Measurements from ENCODE around the gene CPLX1. TPM values are rescaled to one million over a fixed set of nuclear protein-coding genes. Genes with fewer than 3 reads are reported as not detected.

The CPLX1 gene
- total RNA-seq (1 to 10 TPM in 2 of 5 experiments, under 1 TPM in 2, not detected in 1; 0.22 to 1.9 (median 1.1) TPM), polyA plus RNA-seq (under 1 TPM; 0.17 to 0.35 TPM), total RNA-seq (not detected)

- H3K4me1 ChIP-seq (ENCODE audit: control insufficient read depth in 2 of 2, insufficient read depth in 2 of 2, low read length in 2 of 2) = no peaks in the 10 kb centered on the region
- Mint-ChIP-seq H3K9me3 (peaks cover 0 to 10% (median 0%) of the 10 kb centered on the region in 11 donors), H3K27me3 (peaks cover 21 to 52% (median 45%) of the 10 kb centered on the region in 5 donors), H3K27ac (no peak within 1 kb of the TSS), H3K36me3 (peaks cover 0 to 12% (median 5%) of the 10 kb centered on the region in 5 donors), H3K4me3 (peak within 1 kb of the TSS in 6 of 10 donors; percentile 29 to 82 (median 40)), H3K4me1 (peaks cover 0 to 11% (median 6%) of the 10 kb centered on the region in 7 donors)
- no peak within 1 kb of the TSS for H3K4me3 ChIP-seq (ENCODE audit: low read length)
- peaks cover 4 to 6% of the 10 kb centered on the region in 2 donors for H3K27me3 ChIP-seq (ENCODE audit: control insufficient read depth in 2 of 2, insufficient read depth in 2 of 2, low read length in 2 of 2)
- POLR2A ChIA-PET = no interaction called here
- DNase-seq = peak in 1 of 9 donors; percentile 35
- H3K9me3 ChIP-seq (ENCODE audit: control insufficient read depth in 2 of 3, low read length in 3 of 3) = peaks cover 0 to 6% (median 0%) of the 10 kb centered on the region in 3 experiments
- CTCF ChIA-PET = no interaction called here
- H3K27ac ChIP-seq (ENCODE audit: low read depth, low read length) = no peak within 1 kb of the TSS
- ATAC-seq = no peak
- intact Hi-C loops (cut with micrococcal nuclease) = loop anchor here in 1 of 2 donors (1.0 kb wide), 1 partner anchor 45 kb away; no protein-coding TSS in a partner anchor
- H3K36me3 ChIP-seq (ENCODE audit: control insufficient read depth in 2 of 3, insufficient read depth in 3 of 3, low read length in 3 of 3) = no peaks in the 10 kb centered on the region
These were observed at the start of gene CPLX1 for GRCh38 chr4:825971-826330. TSS of gene CPLX1 (minus strand) at chr4:826129. CDS start at chr4:824522, 1,607 bp downstream.

- no peak overlapping the region for H3K4me3 Mint-ChIP-seq
- Histone ChIP-seq H3K4me3 (ENCODE audit: low read length) (no peak overlapping the region), H3K9me3 (ENCODE audit: control insufficient read depth in 2 of 3, low read length in 3 of 3) (no peaks in the 10 kb centered on the region), H3K4me1 (ENCODE audit: control insufficient read depth in 2 of 2, insufficient read depth in 2 of 2, low read length in 2 of 2) (peaks cover 15 to 21% of the 10 kb centered on the region in 2 donors), H3K27me3 (ENCODE audit: control insufficient read depth in 2 of 2, insufficient read depth in 2 of 2, low read length in 2 of 2) (no peaks in the 10 kb centered on the region), H3K27ac (ENCODE audit: low read depth, low read length) (no peak overlapping the region), H3K36me3 (ENCODE audit: control insufficient read depth in 2 of 3, insufficient read depth in 3 of 3, low read length in 3 of 3) (peaks cover 0 to 74% (median 15%) of the 10 kb centered on the region in 3 experiments)
- ChIA-PET POLR2A (interaction anchor here (0.6 kb wide), 1 partner anchor 37 kb away, joined by 4 read pairs; no protein-coding TSS in a partner anchor), CTCF (no interaction called here)
- H3K4me1 Mint-ChIP-seq = peaks cover 20 to 30% (median 23%) of the 10 kb centered on the region in 7 donors
- no peak for DNase-seq
- H3K27me3 Mint-ChIP-seq = no peaks in the 10 kb centered on the region
- no peak for ATAC-seq
- H3K27ac Mint-ChIP-seq = peak overlapping the region in 5 of 9 donors; percentile 28 to 60 (median 50)
- peaks cover 9 to 52% (median 24%) of the 10 kb centered on the region in 5 donors for H3K36me3 Mint-ChIP-seq
- peaks cover 0 to 2% (median 0%) of the 10 kb centered on the region in 11 donors for H3K9me3 Mint-ChIP-seq
- intact Hi-C loops (cut with micrococcal nuclease) = loop anchor here in 1 of 2 donors (5.0 kb wide), 1 partner anchor 93 kb away; no protein-coding TSS in a partner anchor
These were observed 49.3 kb upstream of the CPLX1 start for GRCh38 chr4:874971-875817.

- intact Hi-C loops (cut with micrococcal nuclease) = no loop called here
- peaks cover 9 to 57% (median 25%) of the 10 kb centered on the region in 5 donors for H3K36me3 Mint-ChIP-seq
- no peak overlapping the region for H3K4me3 Mint-ChIP-seq
- DNase-seq = no peak
- H3K27me3 Mint-ChIP-seq = no peaks in the 10 kb centered on the region
- Histone ChIP-seq H3K27ac (ENCODE audit: low read depth, low read length) (no peak overlapping the region), H3K27me3 (ENCODE audit: control insufficient read depth in 2 of 2, insufficient read depth in 2 of 2, low read length in 2 of 2) (no peaks in the 10 kb centered on the region), H3K36me3 (ENCODE audit: control insufficient read depth in 2 of 3, insufficient read depth in 3 of 3, low read length in 3 of 3) (peaks cover 0 to 84% (median 15%) of the 10 kb centered on the region in 3 experiments), H3K4me3 (ENCODE audit: low read length) (no peak overlapping the region), H3K9me3 (ENCODE audit: control insufficient read depth in 2 of 3, low read length in 3 of 3) (no peaks in the 10 kb centered on the region), H3K4me1 (ENCODE audit: control insufficient read depth in 2 of 2, insufficient read depth in 2 of 2, low read length in 2 of 2) (peaks cover 11% of the 10 kb centered on the region in 2 donors)
- H3K27ac Mint-ChIP-seq = peak overlapping the region in 2 of 9 donors; percentile 19 to 52
- peaks cover 0 to 3% (median 0%) of the 10 kb centered on the region in 11 donors for H3K9me3 Mint-ChIP-seq
- ChIA-PET CTCF (no interaction called here), POLR2A (no interaction called here)
- no peak for ATAC-seq
- peaks cover 8 to 19% (median 12%) of the 10 kb centered on the region in 7 donors for H3K4me1 Mint-ChIP-seq
These were observed 48.1 kb upstream of the CPLX1 start for GRCh38 chr4:874056-874455.

GRCh38 chr4:872241-872981 is 46.5 kb upstream of the CPLX1 start:
- peak overlapping the region in 1 of 10 donors; percentile 44 for H3K4me3 Mint-ChIP-seq
- peaks cover 0 to 97% (median 14%) of the 10 kb centered on the region in 3 experiments for H3K36me3 ChIP-seq (ENCODE audit: control insufficient read depth in 2 of 3, insufficient read depth in 3 of 3, low read length in 3 of 3)
- CTCF ChIA-PET = no interaction called here

GRCh38 chr4:871484-871883 is 45.6 kb upstream of the CPLX1 start:
- no peaks in the 10 kb centered on the region for H3K4me1 ChIP-seq (ENCODE audit: control insufficient read depth in 2 of 2, insufficient read depth in 2 of 2, low read length in 2 of 2)
- ATAC-seq (no peak), DNase-seq (no peak)
- Mint-ChIP-seq H3K27me3 (no peaks in the 10 kb centered on the region), H3K36me3 (peaks cover 4 to 47% (median 28%) of the 10 kb centered on the region in 5 donors), H3K4me1 (peaks cover 0 to 6% (median 2%) of the 10 kb centered on the region in 7 donors), H3K27ac (no peak overlapping the region), H3K9me3 (peaks cover 0 to 7% (median 0%) of the 10 kb centered on the region in 11 donors), H3K4me3 (no peak overlapping the region)
- H3K9me3 ChIP-seq (ENCODE audit: control insufficient read depth in 2 of 3, low read length in 3 of 3) = no peaks in the 10 kb centered on the region
- CTCF ChIA-PET = no interaction called here
- no peaks in the 10 kb centered on the region for H3K27me3 ChIP-seq (ENCODE audit: control insufficient read depth in 2 of 2, insufficient read depth in 2 of 2, low read length in 2 of 2)
- intact Hi-C loops (cut with micrococcal nuclease) = no loop called here
- H3K36me3 ChIP-seq (ENCODE audit: control insufficient read depth in 2 of 3, insufficient read depth in 3 of 3, low read length in 3 of 3) = peaks cover 0 to 97% (median 11%) of the 10 kb centered on the region in 3 experiments
- no peak overlapping the region for H3K27ac ChIP-seq (ENCODE audit: low read depth, low read length)
- no peak overlapping the region for H3K4me3 ChIP-seq (ENCODE audit: low read length)
- POLR2A ChIA-PET = interaction anchor here (0.6 kb wide), 1 partner anchor 1598 kb away, joined by 3 read pairs; no protein-coding TSS in a partner anchor

More at GRCh38 chr4:872241-872981, 46.5 kb upstream of the CPLX1 start:
- Mint-ChIP-seq H3K36me3 (peaks cover 9 to 53% (median 28%) of the 10 kb centered on the region in 5 donors), H3K4me1 (peaks cover 0 to 6% (median 2%) of the 10 kb centered on the region in 7 donors), H3K9me3 (peaks cover 0 to 7% (median 0%) of the 10 kb centered on the region in 11 donors), H3K27ac (no peak overlapping the region), H3K27me3 (no peaks in the 10 kb centered on the region)
- no peak overlapping the region for H3K27ac ChIP-seq (ENCODE audit: low read depth, low read length)
- H3K27me3 ChIP-seq (ENCODE audit: control insufficient read depth in 2 of 2, insufficient read depth in 2 of 2, low read length in 2 of 2) = no peaks in the 10 kb centered on the region
- no peak for ATAC-seq
- POLR2A ChIA-PET = no interaction called here
- intact Hi-C loops (cut with micrococcal nuclease) = no loop called here
- DNase-seq = no peak
- no peaks in the 10 kb centered on the region for H3K4me1 ChIP-seq (ENCODE audit: control insufficient read depth in 2 of 2, insufficient read depth in 2 of 2, low read length in 2 of 2)
- H3K9me3 ChIP-seq (ENCODE audit: control insufficient read depth in 2 of 3, low read length in 3 of 3) = no peaks in the 10 kb centered on the region
- H3K4me3 ChIP-seq (ENCODE audit: low read length) = no peak overlapping the region

GRCh38 chr4:870951-871350 is 45.0 kb upstream of the CPLX1 start:
- no peak for DNase-seq

More at GRCh38 chr4:870951-871350, 45.0 kb upstream of the CPLX1 start:
- Histone ChIP-seq H3K36me3 (ENCODE audit: control insufficient read depth in 2 of 3, insufficient read depth in 3 of 3, low read length in 3 of 3) (peaks cover 0 to 97% (median 6%) of the 10 kb centered on the region in 3 experiments), H3K9me3 (ENCODE audit: control insufficient read depth in 2 of 3, low read length in 3 of 3) (no peaks in the 10 kb centered on the region), H3K27me3 (ENCODE audit: control insufficient read depth in 2 of 2, insufficient read depth in 2 of 2, low read length in 2 of 2) (no peaks in the 10 kb centered on the region), H3K4me1 (ENCODE audit: control insufficient read depth in 2 of 2, insufficient read depth in 2 of 2, low read length in 2 of 2) (no peaks in the 10 kb centered on the region), H3K4me3 (ENCODE audit: low read length) (no peak overlapping the region), H3K27ac (ENCODE audit: low read depth, low read length) (no peak overlapping the region)
- ATAC-seq = peak; percentile 4
- intact Hi-C loops (cut with micrococcal nuclease) = no loop called here
- Mint-ChIP-seq H3K36me3 (peaks cover 7 to 42% (median 28%) of the 10 kb centered on the region in 5 donors), H3K27ac (no peak overlapping the region), H3K9me3 (peaks cover 0 to 7% (median 0%) of the 10 kb centered on the region in 11 donors), H3K4me3 (no peak overlapping the region), H3K27me3 (no peaks in the 10 kb centered on the region), H3K4me1 (peaks cover 0 to 6% (median 3%) of the 10 kb centered on the region in 7 donors)
- CTCF ChIA-PET = no interaction called here
- POLR2A ChIA-PET = no interaction called here
